IPS-20b (cell line): ENCODE data around the gene HEXIM1.

Experiments
- H3K27ac ChIP-seq: one replicate; pipeline ENCODE4 v1.5.1; 2013; ENCODE audit warnings: low read length
- H3K27me3 ChIP-seq: 2 replicates; pipeline ENCODE4 v1.6.1; 2013; ENCODE audit warnings: mild to moderate bottlenecking, low read length, inconsistent platforms; ENCODE audit not compliant: insufficient read depth
- H3K36me3 ChIP-seq: 2 replicates; pipeline ENCODE4 v1.6.1; 2013; ENCODE audit warnings: low read depth, mild to moderate bottlenecking, inconsistent platforms, low read length, moderate library complexity; ENCODE audit not compliant: insufficient read depth
- H3K4me1 ChIP-seq: 2 replicates; pipeline ENCODE4 v1.6.1; 2013; ENCODE audit warnings: mild to moderate bottlenecking, control low read depth, inconsistent platforms, low read length, moderate library complexity; ENCODE audit not compliant: insufficient read depth
- H3K4me3 ChIP-seq: 2 replicates; pipeline ENCODE4 v1.5.1; 2013; ENCODE audit warnings: mild to moderate bottlenecking, low read length, inconsistent platforms
- H3K9ac ChIP-seq: 2 replicates; pipeline ENCODE4 v1.6.1; 2013; ENCODE audit warnings: low read depth, mild to moderate bottlenecking, inconsistent platforms, low read length, moderate library complexity
- H3K9me3 ChIP-seq: 2 replicates; pipeline ENCODE4 v1.6.1; 2013; ENCODE audit warnings: mild to moderate bottlenecking, low read depth, low read length, inconsistent platforms; ENCODE audit not compliant: insufficient read depth

HEXIM1 gene, protein sequence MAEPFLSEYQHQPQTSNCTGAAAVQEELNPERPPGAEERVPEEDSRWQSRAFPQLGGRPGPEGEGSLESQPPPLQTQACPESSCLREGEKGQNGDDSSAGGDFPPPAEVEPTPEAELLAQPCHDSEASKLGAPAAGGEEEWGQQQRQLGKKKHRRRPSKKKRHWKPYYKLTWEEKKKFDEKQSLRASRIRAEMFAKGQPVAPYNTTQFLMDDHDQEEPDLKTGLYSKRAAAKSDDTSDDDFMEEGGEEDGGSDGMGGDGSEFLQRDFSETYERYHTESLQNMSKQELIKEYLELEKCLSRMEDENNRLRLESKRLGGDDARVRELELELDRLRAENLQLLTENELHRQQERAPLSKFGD

DNA sequence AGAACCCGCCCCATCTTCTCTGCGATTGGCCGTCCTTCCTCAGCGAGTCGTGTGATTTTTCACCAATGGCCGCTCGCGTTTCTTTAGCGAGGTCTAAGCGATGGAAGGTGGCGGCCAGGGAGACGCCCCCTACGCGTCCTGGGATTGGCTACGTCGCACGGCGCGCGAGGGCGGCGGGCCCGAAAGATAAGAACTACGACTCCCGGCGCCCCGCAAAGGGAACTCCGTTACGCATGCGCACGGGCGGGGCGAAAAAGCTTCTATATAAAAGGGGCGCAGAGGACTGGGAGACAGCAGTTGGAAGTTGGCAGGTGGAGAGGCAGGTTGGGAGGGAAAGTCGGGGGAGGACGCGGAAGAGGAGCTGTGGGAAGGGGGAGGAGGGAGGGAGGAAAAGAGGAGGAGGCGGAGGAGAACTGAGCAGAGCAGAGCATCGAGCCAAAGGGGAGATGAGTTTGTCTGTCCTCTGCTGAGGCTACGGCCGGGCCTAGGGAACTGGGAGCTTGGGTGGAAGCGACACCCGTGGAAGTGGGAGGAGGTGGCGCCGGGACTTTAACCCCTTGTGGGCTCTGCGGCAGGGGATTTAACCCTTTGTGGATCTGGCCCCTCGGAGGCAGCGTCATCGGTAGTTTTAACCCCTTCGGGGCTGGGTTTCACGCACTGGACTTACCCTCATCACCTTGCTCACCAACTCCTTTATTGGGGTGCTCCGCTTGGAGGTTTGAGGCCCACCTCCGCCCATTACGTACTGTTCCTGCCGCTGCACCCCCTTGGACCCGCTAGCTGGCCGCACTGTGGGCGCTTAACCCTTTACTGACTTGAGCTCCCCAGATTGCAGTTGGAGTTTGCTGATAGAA lies at the start of gene HEXIM1:
Gene HEXIM1 (plus strand): TSS at position 293 of the 854 bp plus-strand sequence. CDS start 716 bp downstream, outside the sequence.
- Histone ChIP-seq H3K27me3 (no peaks in the 10 kb centered on the region), H3K4me3 (peak within 1 kb of the TSS; percentile 95), H3K9ac (peak within 1 kb of the TSS; percentile 98), H3K9me3 (no peaks in the 10 kb centered on the region), H3K27ac (peak within 1 kb of the TSS; percentile 88), H3K4me1 (peaks cover 11% of the 10 kb centered on the region; the same call in 1 of the 2 replicates), H3K36me3 (no peaks in the 10 kb centered on the region)

DNA sequence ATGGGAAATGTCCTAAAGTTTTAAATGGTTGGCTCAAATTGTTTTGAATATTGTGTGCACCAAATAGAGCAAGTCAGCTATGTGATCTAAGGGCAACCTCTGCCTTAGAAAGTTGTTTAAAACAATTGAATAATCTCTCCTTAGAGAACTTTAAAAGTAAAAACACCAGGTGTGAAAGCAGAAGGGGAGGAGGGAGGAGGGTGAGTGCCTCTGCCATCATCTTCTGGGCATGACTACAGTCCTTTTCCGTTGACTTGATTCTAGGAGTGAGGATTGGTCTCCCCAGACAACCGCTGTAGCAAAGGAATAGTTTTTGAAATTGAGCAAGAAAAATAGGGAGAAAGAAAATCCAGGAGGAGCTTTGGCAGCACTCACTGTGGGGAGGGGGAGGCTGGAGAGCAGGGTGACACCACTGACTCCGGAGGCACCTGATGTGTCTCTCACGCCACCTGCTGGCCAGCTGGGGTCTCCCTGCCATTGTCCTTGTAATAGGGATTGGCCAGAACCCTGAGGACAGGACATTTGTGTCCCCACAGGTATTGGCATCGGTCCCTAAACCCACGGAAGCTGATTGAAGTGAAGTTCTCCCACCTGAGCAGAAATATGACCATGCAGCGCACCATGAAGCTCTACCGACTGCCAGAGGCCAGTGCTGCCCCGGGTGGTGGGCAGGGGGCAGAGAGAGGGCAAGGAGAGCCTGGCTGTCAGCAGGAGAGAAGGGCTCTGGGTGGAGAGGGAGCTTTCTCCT lies 49.2 kb upstream of the HEXIM1 start:
- Histone ChIP-seq H3K9ac (no peak overlapping the region), H3K4me3 (no peak overlapping the region), H3K36me3 (peaks cover 86% of the 10 kb centered on the region), H3K9me3 (no peaks in the 10 kb centered on the region), H3K27me3 (no peaks in the 10 kb centered on the region), H3K4me1 (no peaks in the 10 kb centered on the region), H3K27ac (no peak overlapping the region)

DNA sequence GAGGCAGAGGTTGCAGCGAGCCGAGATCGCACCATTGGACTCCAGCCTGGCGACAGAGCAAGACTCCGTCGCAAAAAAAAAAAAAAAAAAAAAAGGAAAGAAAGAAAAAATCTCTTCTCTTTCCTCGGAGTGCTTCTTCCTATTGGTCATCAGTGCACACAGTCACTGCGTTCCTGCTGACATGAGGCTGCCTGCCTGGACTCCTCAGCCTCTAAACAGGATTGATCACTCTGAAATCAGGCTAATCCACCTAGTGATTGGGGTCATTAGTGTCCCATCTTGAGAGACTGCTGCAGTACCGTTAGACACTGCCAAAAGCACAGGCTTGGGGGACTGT lies 46.8 kb upstream of the HEXIM1 start:
- H3K4me3 ChIP-seq: no peak overlapping the region
- no peaks in the 10 kb centered on the region for H3K4me1 ChIP-seq
- H3K36me3 ChIP-seq: peaks cover 91% of the 10 kb centered on the region
- no peak overlapping the region for H3K9ac ChIP-seq
- no peaks in the 10 kb centered on the region for H3K9me3 ChIP-seq
- no peak overlapping the region for H3K27ac ChIP-seq
- no peaks in the 10 kb centered on the region for H3K27me3 ChIP-seq

DNA sequence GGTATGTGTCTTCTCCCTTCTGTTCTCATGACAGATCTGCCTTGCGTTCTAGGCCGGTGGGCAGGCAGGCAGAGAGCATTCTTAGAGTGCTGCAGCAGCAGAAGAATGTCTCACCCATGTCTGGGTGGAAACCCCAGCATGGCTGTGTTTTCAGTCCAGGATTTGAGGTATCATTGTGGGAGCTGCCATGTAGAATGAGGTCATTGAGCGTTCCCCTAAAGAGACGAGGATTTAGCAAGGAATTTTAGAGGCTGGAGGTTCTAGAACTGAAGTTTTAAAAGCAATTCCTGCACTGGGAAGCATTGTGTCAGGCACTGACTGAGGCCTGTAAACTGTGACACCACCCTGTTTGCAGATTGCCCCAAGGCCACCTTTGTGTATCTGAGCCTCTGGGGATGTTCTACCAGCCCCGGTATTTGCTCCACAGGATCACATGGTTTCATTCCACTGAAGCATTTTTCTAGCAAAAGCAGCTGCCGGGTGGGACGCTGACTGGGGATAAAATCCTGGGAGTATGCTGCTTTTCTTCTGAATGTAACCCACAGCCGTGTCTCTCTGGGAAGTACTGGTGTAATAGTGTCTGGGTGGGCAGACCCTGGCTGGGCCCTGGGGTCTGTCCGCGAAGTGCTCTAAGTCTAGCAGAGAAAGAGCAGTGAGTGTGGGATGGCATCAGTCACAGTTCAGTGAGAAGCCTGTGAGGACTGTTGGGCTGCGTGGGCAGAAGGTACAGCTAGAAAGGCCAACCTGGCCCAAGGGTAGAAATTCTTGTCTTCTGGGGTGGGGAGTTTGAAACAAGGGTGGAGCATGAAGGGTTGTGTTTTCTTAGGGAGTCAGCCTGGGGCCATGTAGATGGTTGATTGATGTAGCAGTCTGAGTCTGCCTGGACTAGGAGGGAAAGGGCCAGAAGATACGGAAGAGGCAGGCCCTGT lies 46.1 kb upstream of the HEXIM1 start:
- H3K27ac ChIP-seq: no peak overlapping the region
- H3K4me3 ChIP-seq: no peak overlapping the region
- H3K27me3 ChIP-seq: no peaks in the 10 kb centered on the region
- H3K4me1 ChIP-seq: no peaks in the 10 kb centered on the region
- peaks cover 91% of the 10 kb centered on the region for H3K36me3 ChIP-seq
- no peak overlapping the region for H3K9ac ChIP-seq
- H3K9me3 ChIP-seq: no peaks in the 10 kb centered on the region

DNA sequence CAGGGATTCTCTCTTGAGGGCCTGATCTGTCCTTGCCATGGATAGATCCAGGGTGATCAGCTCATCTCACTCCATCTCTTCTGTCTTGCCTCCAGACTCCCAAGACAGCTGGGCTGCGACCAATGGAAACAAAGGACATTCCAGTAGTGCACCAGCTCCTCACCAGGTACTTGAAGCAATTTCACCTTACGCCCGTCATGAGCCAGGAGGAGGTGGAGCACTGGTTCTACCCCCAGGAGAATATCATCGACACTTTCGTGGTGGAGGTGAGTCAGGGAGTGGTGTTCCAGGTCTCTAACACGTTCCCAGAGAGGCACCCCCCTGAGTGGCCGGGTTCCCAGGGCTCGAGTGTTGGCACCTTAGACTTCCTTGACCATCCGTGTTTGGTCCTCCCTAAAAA lies 45.4 kb upstream of the HEXIM1 start:
- peaks cover 91% of the 10 kb centered on the region for H3K36me3 ChIP-seq
- no peak overlapping the region for H3K27ac ChIP-seq
- no peak overlapping the region for H3K9ac ChIP-seq
- H3K4me1 ChIP-seq: no peaks in the 10 kb centered on the region
- H3K27me3 ChIP-seq: no peaks in the 10 kb centered on the region
- H3K4me3 ChIP-seq: no peak overlapping the region
- H3K9me3 ChIP-seq: no peaks in the 10 kb centered on the region

DNA sequence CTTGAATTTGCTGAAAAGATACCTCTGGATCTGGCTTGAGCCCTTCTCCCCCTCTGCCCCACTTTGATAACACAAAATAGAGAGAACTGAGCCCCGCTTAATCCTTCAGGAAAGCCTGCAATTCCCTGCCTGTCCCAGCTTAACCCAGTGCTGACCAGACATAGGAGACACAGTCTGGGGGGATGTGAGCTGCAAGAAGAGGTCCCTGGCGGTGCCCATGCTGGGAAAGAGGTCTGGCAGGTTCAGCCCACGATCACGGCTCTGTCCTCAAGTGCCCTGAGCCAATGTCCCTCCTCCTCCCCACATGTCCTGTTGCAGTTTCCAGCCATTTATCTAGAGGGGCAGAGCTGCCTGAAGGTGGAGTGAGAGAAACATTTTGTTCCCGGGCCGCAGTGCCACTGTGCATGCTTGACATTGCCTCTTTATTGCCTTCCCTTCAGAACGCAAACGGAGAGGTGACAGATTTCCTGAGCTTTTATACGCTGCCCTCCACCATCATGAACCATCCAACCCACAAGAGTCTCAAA lies 44.9 kb upstream of the HEXIM1 start:
- Histone ChIP-seq H3K27ac (no peak overlapping the region), H3K4me1 (no peaks in the 10 kb centered on the region), H3K36me3 (peaks cover 91% of the 10 kb centered on the region), H3K27me3 (no peaks in the 10 kb centered on the region), H3K9me3 (no peaks in the 10 kb centered on the region), H3K9ac (no peak overlapping the region), H3K4me3 (no peak overlapping the region)

DNA sequence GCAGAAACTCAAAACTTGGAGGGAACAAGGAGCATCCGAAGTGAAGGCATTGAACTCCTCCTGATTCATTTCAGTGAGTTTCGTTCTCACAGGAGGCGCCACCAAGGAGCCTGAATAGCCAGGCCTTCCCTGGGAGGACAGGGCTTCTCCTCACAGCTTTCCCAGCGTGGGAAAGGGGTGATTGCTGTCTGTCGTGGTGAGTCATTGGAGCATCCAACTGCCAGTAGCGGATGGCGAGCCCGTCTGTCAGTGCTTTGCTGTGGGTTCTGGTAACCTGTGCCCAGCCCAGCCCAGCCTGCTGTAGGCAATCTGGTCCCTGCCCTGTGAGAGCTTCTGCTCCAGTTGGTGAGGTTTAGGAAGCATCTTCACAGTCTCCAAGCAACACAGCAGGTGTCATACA lies 44.2 kb upstream of the HEXIM1 start:
- Histone ChIP-seq H3K36me3 (peaks cover 92% of the 10 kb centered on the region), H3K27ac (no peak overlapping the region), H3K4me3 (no peak overlapping the region)

DNA sequence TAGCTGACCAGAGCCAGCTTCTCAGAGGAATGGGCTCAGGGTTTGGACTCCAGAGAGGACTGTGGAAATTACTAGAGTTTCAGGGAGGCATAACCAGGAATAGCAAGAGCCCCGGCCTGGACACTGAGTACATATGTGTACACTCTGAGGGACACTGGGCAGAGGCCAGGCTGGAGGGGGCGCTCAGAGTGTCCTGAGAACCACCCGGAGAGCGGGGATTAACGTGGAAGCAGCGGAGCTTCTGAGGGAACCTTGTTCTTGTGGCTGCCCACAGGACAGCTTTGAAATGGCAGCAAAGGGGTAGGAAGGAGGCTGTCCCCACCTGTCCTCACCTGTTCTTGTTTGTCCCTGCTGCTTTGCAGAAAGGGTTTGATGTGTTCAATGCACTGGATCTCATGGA lies 43.8 kb upstream of the HEXIM1 start:
- H3K27me3 ChIP-seq: no peaks in the 10 kb centered on the region
- H3K9me3 ChIP-seq: no peaks in the 10 kb centered on the region
- H3K27ac ChIP-seq: no peak overlapping the region
- H3K4me1 ChIP-seq: no peaks in the 10 kb centered on the region
- H3K36me3 ChIP-seq: peaks cover 90% of the 10 kb centered on the region
- no peak overlapping the region for H3K4me3 ChIP-seq
- no peak overlapping the region for H3K9ac ChIP-seq

More for the DNA sequence above, 44.2 kb upstream of the HEXIM1 start:
- H3K27me3 ChIP-seq: no peaks in the 10 kb centered on the region
- no peak overlapping the region for H3K9ac ChIP-seq
- no peaks in the 10 kb centered on the region for H3K9me3 ChIP-seq
- no peaks in the 10 kb centered on the region for H3K4me1 ChIP-seq

DNA sequence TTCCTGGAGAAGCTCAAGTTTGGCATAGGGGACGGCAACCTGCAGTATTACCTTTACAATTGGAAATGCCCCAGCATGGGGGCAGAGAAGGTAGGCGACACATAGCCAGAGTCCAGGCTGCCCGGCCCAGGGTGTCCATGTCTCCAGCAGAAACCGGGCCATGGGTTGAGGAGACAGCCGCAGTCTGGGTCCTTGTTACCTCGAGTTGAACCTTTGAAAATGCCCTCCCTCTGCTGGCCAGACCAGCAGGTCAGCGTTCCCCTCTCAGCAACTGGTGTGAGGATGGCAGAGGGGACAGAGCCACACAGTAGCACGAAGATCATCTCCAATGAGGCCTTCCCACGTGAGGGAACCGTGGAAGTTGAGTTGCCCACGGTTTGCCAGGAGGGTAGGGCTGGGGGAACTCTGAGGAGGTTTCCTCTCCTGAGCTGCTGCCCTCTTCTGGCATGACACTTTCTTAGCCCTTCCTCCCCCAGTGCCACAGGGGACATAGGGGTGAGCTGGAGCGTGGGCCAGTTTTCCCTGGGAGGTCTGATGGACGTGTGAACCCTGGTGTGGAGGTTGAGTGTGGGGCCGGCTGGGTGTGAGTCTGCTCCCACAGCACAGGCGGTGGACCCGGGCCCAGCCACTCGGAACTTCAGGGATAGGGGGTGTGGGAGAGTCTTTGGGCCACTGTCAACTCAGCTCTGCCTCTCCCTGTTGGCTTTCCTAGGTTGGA lies 43.2 kb upstream of the HEXIM1 start:
- no peaks in the 10 kb centered on the region for H3K9me3 ChIP-seq
- no peak overlapping the region for H3K27ac ChIP-seq
- no peaks in the 10 kb centered on the region for H3K4me1 ChIP-seq
- peaks cover 84% of the 10 kb centered on the region for H3K36me3 ChIP-seq
- no peak overlapping the region for H3K9ac ChIP-seq
- H3K27me3 ChIP-seq: no peaks in the 10 kb centered on the region
- no peak overlapping the region for H3K4me3 ChIP-seq

DNA sequence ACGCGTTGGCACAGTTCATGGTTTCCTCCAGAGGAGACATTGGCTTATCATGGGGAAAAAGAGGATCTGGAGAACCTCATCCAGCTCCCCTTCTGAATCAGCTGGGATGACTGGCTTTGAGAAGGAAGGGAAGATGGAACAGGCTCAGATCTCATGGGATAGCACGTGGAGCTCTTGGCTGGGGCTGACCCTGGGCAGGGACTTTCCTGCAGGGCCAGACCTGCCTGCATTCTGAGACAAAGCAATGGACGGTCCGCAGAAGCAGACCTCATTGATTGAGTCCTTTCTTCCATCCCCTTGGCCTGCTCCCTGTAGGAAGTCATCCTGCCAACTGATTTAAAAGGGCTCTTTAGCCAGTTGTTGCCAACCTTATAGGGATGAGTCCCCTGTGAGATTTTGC lies 42.2 kb upstream of the HEXIM1 start:
- Histone ChIP-seq H3K9me3 (no peaks in the 10 kb centered on the region), H3K27me3 (no peaks in the 10 kb centered on the region), H3K4me3 (no peak overlapping the region), H3K4me1 (no peaks in the 10 kb centered on the region), H3K36me3 (peaks cover 81% of the 10 kb centered on the region), H3K9ac (no peak overlapping the region), H3K27ac (no peak overlapping the region)
